AG10803 (cell line): ENCODE results near the gene TMCC1.
A peak's percentile ranks its signal among the peaks of the same experiment; 100 is the strongest.

Experiments
- DNase-seq: peaks from one replicate; pipeline ENCODE4 v3.0.0; 2010; ENCODE audit warnings: low read depth
- H3K4me3 ChIP-seq: 2 replicates; pipeline ENCODE4 v1.5.1; 2011; ENCODE audit warnings: mild to moderate bottlenecking, low read length, control low read depth
- TF ChIP-seq, protein P1 (sequence below): conservative IDR thresholded peaks from 2 replicates; pipeline ENCODE4 v1.5.1; 2011; ENCODE audit warnings: mild to moderate bottlenecking, low read length, control low read depth, inconsistent platforms

The TMCC1 gene

DNA sequence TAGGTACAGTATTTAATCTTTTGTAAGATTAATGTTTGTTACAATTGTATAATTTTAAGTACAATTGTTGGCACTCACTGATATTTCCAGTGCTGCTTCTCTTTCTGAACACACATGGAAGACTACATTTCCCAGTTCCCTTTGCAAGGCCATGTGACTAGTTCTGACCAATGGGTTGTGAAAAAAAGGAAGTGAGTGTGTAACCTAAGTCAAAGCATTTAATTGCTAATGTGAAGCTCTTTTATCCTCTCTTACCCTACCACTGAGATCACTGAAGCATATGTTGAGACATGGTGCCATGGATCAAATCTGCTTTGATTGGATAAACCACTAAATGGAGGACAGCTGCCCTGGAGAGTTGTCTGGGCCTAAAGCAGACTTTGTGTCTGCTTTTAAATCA is 203.1 kb downstream of the TMCC1 start:
- DNase-seq = peak; percentile 52
- no peak overlapping the region for H3K4me3 ChIP-seq
- TF ChIP-seq, protein P1, sequence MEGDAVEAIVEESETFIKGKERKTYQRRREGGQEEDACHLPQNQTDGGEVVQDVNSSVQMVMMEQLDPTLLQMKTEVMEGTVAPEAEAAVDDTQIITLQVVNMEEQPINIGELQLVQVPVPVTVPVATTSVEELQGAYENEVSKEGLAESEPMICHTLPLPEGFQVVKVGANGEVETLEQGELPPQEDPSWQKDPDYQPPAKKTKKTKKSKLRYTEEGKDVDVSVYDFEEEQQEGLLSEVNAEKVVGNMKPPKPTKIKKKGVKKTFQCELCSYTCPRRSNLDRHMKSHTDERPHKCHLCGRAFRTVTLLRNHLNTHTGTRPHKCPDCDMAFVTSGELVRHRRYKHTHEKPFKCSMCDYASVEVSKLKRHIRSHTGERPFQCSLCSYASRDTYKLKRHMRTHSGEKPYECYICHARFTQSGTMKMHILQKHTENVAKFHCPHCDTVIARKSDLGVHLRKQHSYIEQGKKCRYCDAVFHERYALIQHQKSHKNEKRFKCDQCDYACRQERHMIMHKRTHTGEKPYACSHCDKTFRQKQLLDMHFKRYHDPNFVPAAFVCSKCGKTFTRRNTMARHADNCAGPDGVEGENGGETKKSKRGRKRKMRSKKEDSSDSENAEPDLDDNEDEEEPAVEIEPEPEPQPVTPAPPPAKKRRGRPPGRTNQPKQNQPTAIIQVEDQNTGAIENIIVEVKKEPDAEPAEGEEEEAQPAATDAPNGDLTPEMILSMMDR = no peak

DNA sequence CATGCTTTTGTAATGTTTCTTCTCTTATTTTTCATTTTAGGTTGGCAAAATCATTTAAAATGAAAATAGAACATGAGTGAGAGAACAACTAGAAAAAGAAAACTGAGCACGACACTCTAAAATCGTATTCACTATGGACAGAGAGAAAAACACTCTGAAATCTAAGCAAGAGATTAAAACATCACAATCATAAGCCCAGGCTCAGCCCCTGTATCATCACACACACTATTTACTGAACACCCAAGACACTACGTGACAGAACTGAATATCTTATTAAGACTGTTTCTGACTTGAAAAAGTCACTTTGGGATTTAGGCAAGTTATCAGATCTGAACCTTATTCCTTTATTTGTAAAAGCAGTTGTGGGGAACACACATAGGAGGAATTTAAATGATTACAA is 204.5 kb downstream of the TMCC1 start:
- no peak for DNase-seq
- TF ChIP-seq, protein P1 = no peak
- no peak overlapping the region for H3K4me3 ChIP-seq

DNA sequence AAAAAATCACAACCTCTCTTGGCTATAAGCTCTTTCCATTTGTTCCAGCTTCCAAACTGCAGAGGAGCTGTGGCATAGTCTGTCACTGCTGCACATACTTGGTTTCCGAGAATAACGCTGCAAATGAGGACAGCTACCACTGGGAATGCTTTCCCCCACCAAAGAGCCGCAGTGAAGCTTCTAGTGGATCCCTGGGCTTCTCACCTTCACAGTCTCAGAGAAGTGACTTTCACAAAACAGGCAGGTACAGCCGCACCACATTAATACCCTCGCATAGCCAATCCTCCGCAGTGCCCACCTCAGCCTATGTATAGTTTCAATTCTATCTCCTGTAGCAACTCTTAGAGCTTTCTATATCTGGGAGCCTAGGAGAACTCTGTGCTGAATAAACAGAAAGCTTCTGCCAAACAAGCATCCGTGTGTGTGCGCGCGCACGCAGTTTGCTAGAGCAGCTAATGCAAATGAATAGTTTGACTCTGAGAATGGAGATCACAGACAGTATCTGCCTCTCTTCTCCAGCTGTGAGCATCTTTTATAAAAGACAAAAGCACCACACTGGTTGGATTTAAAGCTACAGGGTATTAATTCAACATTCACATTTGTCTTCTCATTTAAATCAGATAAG is 205.1 kb downstream of the TMCC1 start:
- TF ChIP-seq, protein P1 = no peak

GRCh38 chr3:129687586-129688125 is 205.9 kb downstream of the TMCC1 start:
- TF ChIP-seq, protein P1 = no peak
- H3K4me3 ChIP-seq = no peak overlapping the region
- no peak for DNase-seq

More for the DNA sequence above, 205.1 kb downstream of the TMCC1 start:
- H3K4me3 ChIP-seq = peak overlapping the region; percentile 54
- peak; percentile 72 for DNase-seq

- no peak overlapping the region for H3K4me3 ChIP-seq
- no peak for DNase-seq
- TF ChIP-seq, protein P1 = no peak
Measured at GRCh38 chr3:129686941-129687340, 206.6 kb downstream of the TMCC1 start.

- H3K4me3 ChIP-seq = no peak overlapping the region
- TF ChIP-seq, protein P1 = no peak
- DNase-seq = no peak
Measured at GRCh38 chr3:129684270-129684669, 209.2 kb downstream of the TMCC1 start.

DNA sequence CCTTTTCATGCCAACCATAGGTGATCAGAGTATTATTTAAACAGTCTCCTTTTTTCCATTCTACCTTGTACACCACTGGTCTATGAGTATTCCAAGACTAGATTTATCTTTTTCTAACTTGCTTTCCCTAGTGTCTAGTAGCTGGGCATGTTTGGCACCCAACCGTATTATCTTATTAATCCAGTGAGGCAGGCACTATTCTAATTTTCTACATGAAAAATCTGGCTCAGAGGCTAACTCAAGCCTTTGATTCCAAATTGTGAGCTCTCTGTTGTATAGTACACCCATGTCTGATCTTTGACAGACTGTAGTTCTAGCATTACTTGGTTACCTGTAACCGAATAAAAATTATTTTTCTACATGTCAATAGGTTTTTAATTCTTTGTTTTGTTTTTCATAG is 210.3 kb downstream of the TMCC1 start:
- TF ChIP-seq, protein P1 = no peak
- no peak for DNase-seq
- no peak overlapping the region for H3K4me3 ChIP-seq
